HG03095 (cell line): Measurements from ENCODE around the gene BCAR3.

Experiments
- ATAC-seq: cut with Tn5 transposase; IDR thresholded peaks from one replicate; pipeline ENCODE4 v1.9.1; 2021; ENCODE audit warnings: moderate library complexity; ENCODE audit not compliant: unreplicated experiment

BCAR3 gene

GRCh38 chr1:93579891-93580290 lies 101.7 kb downstream of the BCAR3 start:
- ATAC-seq: no peak

GRCh38 chr1:93578911-93579825 lies 102.5 kb downstream of the BCAR3 start:
- no peak for ATAC-seq

DNA sequence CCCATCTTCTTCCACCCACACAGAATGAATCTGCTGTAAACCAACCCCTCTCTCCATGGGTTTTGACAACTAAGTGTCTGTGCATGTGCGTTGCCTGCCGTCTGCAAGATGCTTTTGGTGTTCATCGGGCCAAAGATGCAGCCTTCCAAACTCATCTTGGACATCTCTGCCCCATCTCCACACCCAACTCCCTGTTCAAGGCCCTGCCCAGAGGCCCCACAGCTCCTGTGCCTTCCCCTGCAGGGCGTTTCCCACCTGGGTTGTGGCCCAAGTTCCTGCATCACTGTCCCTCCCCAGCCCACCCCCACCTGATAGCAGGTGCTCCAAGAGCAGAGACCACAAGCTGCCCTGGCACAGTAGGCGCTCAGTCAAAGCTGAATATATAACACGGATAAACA lies 103.2 kb downstream of the BCAR3 start:
- ATAC-seq: no peak

DNA sequence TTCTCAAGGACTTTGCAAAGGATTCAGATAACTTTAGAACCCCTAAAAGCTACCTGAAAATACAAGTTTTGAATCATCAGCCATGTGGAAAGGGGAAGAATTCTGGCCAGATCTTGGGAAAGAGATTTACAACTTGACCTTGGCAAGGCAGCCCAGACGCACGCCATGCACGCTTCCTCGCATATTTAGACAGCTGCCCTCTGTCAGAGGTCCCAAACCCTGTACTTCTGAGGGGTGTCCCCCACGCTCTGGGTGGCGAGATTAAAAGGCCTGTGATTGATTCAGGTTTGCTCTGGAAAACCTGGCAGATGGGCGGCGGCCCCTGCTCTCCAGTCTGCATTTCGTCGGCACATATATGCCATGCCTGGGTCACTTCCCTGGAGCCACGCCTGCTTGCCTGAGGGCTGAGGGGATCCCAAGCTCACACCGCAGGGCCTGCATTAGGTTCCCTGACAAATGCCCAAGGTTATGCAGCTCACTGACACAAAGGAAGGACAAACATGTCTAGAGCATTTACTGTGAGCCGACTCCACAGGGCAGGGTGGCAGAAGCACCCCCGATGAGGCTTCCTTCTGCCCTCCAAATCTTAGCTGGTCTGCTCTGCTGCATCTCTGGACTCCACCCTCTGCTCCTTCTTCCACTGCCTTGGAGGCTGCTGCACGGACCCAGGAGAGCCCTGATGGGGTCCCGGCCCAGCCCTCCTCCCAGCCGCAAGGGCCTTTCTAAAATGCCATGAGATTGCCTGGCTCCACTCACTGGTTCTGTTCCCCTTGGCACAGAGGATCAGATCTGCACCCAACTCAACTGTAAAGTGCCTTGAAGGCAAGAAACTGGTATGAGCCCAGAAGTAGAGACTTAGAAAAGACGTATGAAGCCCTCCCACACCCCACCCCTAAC lies 103.9 kb downstream of the BCAR3 start:
- no peak for ATAC-seq

GRCh38 chr1:93576746-93577145 lies 104.9 kb downstream of the BCAR3 start:
- no peak for ATAC-seq

GRCh38 chr1:93576346-93576745 lies 105.3 kb downstream of the BCAR3 start:
- no peak for ATAC-seq

GRCh38 chr1:93575621-93576284 lies 105.9 kb downstream of the BCAR3 start:
- ATAC-seq: no peak

DNA sequence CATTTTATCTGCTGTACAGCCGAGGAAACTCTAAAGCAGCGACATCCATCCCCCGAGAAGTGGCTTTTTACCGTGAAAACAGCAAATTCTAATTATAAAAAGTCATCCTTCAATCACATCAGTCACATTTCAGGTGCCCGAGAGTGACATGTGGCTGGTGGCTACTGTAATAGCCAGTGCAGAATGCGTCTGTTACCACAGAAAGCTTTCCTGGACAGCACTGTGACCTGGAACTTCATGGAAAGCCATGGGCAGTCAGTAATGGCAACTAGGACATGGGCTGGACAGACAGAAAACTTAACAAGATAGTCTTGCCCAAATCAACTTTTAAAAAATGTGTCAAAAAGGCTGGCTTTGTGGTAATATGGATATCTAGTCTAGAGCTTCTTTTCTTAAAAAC lies 106.6 kb downstream of the BCAR3 start:
- ATAC-seq: no peak

DNA sequence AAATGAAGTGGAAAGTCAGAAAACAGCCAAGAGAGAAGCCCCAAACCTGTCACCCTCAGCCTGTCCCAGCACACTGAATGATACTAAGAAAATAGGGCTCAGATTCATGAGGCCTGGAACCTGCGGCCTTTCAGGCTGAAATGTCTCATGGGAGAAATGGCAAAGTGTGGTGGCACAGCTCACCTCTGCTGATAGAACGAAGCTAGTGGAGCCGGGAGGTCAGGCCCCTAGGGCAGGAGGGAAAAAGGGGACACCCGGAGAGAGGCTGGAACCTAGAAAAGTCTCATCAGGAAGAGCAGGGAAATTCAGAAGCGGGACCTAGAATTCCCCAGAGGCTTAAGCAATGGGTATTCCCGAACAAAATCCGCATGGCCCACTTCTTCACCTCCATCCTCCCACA lies 107.1 kb downstream of the BCAR3 start:
- no peak for ATAC-seq

DNA sequence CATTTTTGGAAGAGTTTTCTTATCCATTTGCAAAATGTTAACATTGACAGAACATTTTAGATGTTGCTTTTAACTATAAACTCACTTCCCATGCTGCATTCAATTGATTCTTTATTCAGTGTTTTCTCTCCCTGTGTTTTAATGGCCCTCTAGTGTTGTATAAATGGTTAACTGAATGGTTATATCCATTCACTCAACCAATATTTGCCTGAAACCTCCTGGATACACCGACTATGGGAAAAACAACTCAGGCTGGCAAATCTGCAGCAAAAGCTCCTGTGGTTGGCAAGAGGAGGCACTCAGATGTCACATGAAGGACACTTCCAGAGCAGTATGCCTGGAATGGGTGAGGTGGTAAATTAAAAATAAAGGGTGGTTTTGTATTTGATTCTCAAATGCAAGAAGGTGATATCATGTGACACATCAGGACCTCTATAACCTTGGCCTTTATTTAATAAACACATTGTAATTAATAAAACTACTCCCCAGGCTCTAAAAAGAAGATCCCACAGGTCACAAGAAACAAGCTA lies 107.6 kb downstream of the BCAR3 start:
- no peak for ATAC-seq

- no peak for ATAC-seq
Observed at GRCh38 chr1:93571623-93572310, 109.9 kb downstream of the BCAR3 start.

GRCh38 chr1:93569489-93569888 lies 112.1 kb downstream of the BCAR3 start:
- ATAC-seq: no peak

- ATAC-seq: no peak
Observed at GRCh38 chr1:93567255-93567918, 114.2 kb downstream of the BCAR3 start.

DNA sequence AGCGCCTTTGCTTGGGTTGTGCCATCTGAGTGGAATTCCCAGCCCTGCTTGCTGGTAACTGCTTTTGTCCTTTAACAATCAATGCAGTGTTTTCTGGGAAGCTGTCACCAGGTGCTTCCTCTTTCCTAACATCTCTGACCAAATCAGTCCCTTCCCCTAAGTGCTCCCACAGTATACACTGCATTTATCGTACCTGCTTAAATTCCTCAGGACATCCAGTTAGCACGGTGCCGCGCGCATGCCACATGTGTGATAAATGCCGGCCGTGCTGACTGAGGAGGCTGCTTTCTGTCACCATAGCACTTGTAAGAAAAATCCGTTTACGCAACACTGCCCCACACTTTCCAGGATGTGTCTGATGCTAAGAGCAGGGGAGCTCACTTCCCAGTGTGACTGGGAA lies 115.4 kb downstream of the BCAR3 start:
- ATAC-seq: no peak

- ATAC-seq: no peak
Observed at GRCh38 chr1:93565496-93566206, 116.0 kb downstream of the BCAR3 start.

DNA sequence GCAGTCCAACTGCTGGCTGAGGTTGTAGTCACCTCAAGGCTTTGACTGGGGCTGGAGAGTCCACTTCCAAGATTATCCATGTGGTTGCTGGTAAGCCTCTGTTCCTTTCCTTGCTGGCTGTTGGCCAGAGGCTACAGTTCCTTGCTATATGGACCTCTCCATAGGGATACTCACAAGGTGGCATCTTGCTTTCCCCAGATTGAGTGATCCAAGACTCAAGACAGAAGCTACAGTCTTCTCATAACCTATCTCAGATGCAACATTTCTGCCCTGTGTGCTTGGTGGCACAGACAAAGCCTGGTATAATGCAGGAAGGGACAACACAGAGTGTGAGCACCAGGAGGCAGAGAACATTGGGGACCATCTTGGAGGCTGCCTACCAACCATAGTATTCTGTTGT lies 121.9 kb downstream of the BCAR3 start:
- ATAC-seq: no peak

GRCh38 chr1:93559045-93559444 lies 122.6 kb downstream of the BCAR3 start:
- no peak for ATAC-seq

- ATAC-seq: no peak
Observed at GRCh38 chr1:93556291-93556690, 125.3 kb downstream of the BCAR3 start.
